Activated T-cell treated with anti-CD3 and anti-CD28 coated beads, Interleukin-2, amount 50 U/mL, for 4 hours (primary cell): Measurements from ENCODE around the gene MXD3. TPM values are rescaled to one million over a fixed set of nuclear protein-coding genes. Genes with fewer than 3 reads are reported as not detected.
A peak's percentile ranks its signal among the peaks of the same experiment; 100 is the strongest.
"Not testable (repeated sequence)": the region's sequence is repeated elsewhere in the genome, so short reads cannot be mapped to it uniquely, and the experiment has no call there.

ENCODE experiments used
- ATAC-seq, 2 donors: fragments of 200-7000 bp; cut with Tn5 transposase; one replicate each; pipeline ENCODE4 v1.10.0; 2021
- DNase-seq: peaks from one replicate; pipeline ENCODE4 v3.0.0-alpha.2; 2020
- H3K27me3 Mint-ChIP-seq: one replicate; pipeline ENCODE4 v1.8.0; 2021; ENCODE audit warnings: low read depth, mixed read lengths
- H3K36me3 Mint-ChIP-seq: one replicate; pipeline ENCODE4 v1.8.0; 2022; ENCODE audit warnings: mixed read lengths; ENCODE audit not compliant: insufficient read depth
- H3K4me1 Mint-ChIP-seq: one replicate; pipeline ENCODE4 v1.8.0; 2021; ENCODE audit warnings: low read depth, mixed read lengths
- H3K4me3 Mint-ChIP-seq: one replicate; pipeline ENCODE4 v1.8.0; 2021; ENCODE audit warnings: mild to moderate bottlenecking, moderate library complexity, mixed read lengths
- H3K9me3 Mint-ChIP-seq: one replicate; pipeline ENCODE4 v1.8.0; 2021; ENCODE audit warnings: mixed read lengths
- total RNA-seq, 3 donors: library from RNA; stranded (reverse); gene quantifications; one replicate each; pipeline ENCODE4 v1.2.1, GENCODE V29; 2021

The MXD3 gene
- total RNA-seq, 3 donors from 2014 or later: 3.7 to 5.1 (median 4.3) TPM

DNA sequence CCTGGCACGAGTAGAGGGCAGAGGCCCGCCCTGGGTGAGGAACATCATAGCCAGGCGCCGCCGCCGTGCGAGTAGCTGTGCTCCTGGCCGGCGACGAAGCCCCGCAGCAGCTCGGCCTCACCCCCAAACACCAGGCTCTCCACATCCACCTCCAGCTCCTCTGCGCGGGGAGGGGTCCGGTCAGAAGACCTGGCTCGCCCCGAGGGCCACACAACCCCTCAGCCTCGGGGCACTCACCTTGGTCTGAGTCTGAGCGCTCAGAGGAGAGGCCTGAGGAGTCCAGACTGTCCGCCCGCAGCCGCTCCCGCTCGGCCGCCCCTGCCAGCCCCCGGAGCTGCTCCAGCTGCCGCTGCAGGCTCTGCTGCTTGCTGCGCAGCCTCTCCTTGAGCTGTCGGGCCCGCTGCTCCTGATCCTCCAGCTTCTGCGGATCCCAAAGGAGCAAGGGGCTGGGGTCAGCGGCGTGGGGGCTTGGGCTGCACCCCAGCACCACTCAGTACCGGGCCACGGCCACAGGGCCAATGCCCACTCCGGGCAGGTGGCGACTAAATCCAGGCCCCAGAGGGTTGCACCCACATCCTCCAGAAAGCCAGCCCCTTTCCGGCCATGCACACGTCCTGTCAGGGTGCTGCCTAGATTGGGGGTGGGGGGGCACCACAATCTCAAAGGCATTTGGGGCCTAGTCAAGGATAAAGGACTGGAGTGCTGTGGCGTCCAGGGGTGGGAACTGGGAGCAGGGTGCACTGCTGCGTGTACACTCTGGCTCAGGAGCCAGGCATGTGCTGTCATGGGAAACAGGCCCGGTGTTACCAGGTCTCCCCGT lies 3.9 kb downstream of the MXD3 start:
- Mint-ChIP-seq H3K27me3 (no peaks in the 10 kb centered on the region), H3K4me1 (peaks cover 54% of the 10 kb centered on the region), H3K36me3 (peaks cover 12% of the 10 kb centered on the region), H3K9me3 (no peaks in the 10 kb centered on the region), H3K4me3 (no peak overlapping the region)
- ATAC-seq (no peak), DNase-seq (no peak)

DNA sequence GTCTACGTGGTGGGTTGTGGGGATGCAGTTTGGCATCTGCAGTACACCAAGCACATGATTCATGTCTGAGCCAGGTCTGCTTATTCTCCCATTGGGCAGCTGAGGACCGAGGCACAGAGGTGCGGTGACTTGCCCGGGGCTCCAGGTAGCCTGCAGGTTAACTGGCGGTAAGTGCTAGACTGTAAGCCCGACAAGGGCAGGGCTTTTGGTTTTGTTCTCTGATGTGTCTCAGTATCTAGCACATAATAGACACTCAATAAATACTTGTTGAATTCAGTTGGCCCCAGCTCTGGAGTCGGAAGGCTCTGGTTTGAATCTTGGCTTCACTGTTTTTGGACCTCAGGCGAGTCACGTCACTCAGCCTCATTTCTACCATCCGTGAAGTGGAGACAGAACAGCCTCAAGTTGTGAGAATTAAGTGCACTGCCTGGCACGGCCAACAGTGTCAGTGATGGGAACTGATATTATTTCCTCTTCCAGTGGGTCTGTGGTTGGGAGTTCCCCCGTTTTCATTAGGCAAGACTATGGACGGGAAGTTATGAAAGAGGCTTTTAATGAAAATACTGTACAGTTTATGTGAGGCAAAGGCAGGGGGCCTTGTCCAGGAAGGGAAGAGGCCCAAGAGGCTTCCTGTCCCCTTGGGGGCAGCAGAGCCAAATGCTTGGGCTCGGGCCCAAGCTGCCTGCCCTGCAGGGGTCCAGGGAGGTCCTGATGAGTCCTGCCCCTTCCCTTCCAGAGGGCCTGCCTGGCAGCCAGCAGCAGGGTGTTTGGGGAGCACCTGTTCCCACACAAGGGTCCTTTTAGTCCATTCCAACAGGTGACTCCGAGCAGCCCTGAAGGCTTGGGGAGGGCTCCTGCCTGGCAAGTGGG lies 4.8 kb downstream of the MXD3 start:
- Mint-ChIP-seq H3K27me3 (no peaks in the 10 kb centered on the region), H3K4me1 (peaks cover 59% of the 10 kb centered on the region), H3K4me3 (peak overlapping the region; percentile 24), H3K9me3 (no peaks in the 10 kb centered on the region), H3K36me3 (peaks cover 12% of the 10 kb centered on the region)
- no peak for ATAC-seq
- no peak for DNase-seq

DNA sequence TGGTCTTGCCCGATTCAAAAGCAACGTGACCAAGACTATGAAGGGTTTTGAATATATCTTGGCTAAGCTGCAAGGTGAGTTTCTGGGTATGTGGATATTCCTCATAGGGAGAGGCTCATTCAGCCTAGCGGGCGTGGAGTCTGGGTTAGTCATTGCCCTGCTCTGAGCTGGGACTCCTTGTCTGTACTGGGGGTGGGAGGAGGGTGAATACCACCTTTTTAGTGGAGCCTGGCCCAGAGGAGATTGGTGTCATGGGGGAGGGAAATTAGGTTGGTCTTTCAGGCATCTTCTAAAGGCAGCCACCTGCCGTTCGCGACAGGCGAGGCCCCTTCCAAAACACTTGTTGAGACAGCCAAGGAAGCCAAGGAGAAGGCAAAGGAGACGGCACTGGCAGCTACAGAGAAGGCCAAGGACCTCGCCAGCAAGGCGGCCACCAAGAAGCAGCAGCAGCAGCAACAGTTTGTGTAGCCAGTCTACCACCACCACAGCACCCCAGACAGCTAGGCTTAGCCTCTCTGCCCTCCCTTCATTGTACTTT lies 5.5 kb downstream of the MXD3 start:
- not testable (repeated sequence) for H3K27me3 Mint-ChIP-seq, H3K9me3 Mint-ChIP-seq, DNase-seq, ATAC-seq
- H3K4me3 Mint-ChIP-seq: peak overlapping the region; percentile 92
- H3K4me1 Mint-ChIP-seq: peaks cover 62% of the 10 kb centered on the region
- H3K36me3 Mint-ChIP-seq: peaks cover 12% of the 10 kb centered on the region

DNA sequence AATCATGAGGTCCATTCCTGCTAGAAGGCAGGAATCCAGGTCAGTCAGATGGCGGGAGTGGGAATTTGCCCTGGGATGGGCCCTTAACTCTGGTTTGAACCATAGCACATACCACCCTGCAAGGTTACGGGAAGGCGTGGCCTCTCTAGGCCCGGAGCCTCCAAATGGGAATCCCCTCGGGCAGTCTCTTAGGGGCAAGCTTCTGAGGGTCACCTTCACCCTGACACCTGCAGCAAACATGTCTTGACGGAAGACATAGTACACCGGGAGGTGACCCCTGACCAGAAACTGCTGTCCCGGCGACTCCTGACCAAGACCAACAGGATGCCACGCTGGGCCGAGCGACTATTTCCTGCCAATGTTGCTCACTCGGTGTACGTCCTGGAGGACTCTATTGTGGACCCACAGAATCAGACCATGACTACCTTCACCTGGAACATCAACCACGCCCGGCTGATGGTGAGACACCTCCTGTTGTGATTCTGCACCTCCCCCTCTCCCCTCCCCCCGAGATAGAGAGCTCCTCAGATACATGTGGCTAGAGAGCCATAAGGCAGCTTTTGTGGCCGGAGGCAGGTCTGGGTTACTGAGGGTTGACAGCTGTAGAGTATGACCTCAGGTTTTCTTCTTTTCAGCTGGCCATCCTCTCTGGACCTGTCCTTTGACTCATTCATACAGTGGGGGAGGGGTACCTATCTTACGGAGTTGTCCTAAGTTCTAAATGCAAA lies 7.1 kb downstream of the MXD3 start:
- no peak for ATAC-seq
- H3K9me3 Mint-ChIP-seq: no peaks in the 10 kb centered on the region
- no peak for DNase-seq
- peaks cover 64% of the 10 kb centered on the region for H3K4me1 Mint-ChIP-seq
- peak overlapping the region; percentile 92 for H3K4me3 Mint-ChIP-seq
- peaks cover 12% of the 10 kb centered on the region for H3K36me3 Mint-ChIP-seq
- H3K27me3 Mint-ChIP-seq: no peaks in the 10 kb centered on the region

- Mint-ChIP-seq H3K4me3 (peak overlapping the region; percentile 92), H3K4me1 (peaks cover 66% of the 10 kb centered on the region), H3K36me3 (peaks cover 12% of the 10 kb centered on the region), H3K9me3 (no peaks in the 10 kb centered on the region), H3K27me3 (no peaks in the 10 kb centered on the region)
- ATAC-seq (peak; percentile 9 to 12), DNase-seq (no peak)
Measured at GRCh38 chr5:177303925-177304391, 7.7 kb downstream of the MXD3 start.

- ATAC-seq: peak; percentile 81
- peaks cover 65% of the 10 kb centered on the region for H3K4me1 Mint-ChIP-seq
- H3K4me3 Mint-ChIP-seq: peak within 1 kb of the TSS; percentile 92
- no peaks in the 10 kb centered on the region for H3K27me3 Mint-ChIP-seq
- peaks cover 12% of the 10 kb centered on the region for H3K36me3 Mint-ChIP-seq
- peak; percentile 82 for DNase-seq
- H3K9me3 Mint-ChIP-seq: no peaks in the 10 kb centered on the region
Measured at GRCh38 chr5:177303121-177303924, 8.4 kb downstream of the MXD3 start, which contains the start of the genes PRELID1 and RAB24. Gene PRELID1, plus strand, starts transcription at chr5:177303799. Its CDS starts 187 bp downstream, at chr5:177303986. Gene RAB24, minus strand, starts transcription at chr5:177303719. Its CDS starts 431 bp downstream, at chr5:177303288.

GRCh38 chr5:177302354-177303110 lies 9.2 kb downstream of the MXD3 start:
- ATAC-seq (no peak), DNase-seq (no peak)
- H3K4me3 Mint-ChIP-seq: peak overlapping the region; percentile 92
- H3K9me3 Mint-ChIP-seq: no peaks in the 10 kb centered on the region
- peaks cover 65% of the 10 kb centered on the region for H3K4me1 Mint-ChIP-seq
- H3K27me3 Mint-ChIP-seq: no peaks in the 10 kb centered on the region
- peaks cover 12% of the 10 kb centered on the region for H3K36me3 Mint-ChIP-seq

DNA sequence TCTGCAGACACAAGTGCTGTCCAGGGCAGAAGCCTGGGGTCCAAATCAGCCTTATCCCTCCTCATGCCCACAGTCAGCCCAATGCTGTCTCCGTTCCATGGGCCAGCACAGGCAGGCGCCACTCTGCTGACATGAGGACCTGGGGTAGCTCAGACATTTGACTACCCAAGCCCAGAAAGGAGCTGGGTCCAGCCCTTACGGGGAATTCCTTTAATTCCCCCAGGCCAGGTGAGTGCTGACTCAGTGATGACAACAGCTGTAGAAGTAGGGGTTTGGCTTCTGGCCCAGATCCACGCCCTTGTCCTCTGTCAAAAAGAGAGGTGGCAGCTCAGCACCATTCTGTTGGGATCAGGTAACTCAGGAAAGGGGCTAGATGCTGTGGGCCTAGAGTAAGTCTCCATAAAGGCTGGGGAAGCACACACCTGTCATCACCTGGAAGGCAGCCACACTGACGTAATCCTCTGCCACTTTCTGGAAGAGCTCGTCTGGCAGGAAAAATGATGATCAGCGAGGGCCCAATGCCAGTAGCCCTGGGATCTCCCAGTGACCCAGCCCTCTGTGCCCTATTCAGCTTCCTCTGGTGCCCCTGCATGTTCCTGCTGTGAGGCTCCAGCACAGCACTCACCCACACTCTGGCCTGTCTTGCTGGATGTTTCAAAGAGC lies 10.1 kb downstream of the MXD3 start:
- peaks cover 9% of the 10 kb centered on the region for H3K36me3 Mint-ChIP-seq
- DNase-seq (no peak), ATAC-seq (no peak)
- peaks cover 66% of the 10 kb centered on the region for H3K4me1 Mint-ChIP-seq
- H3K4me3 Mint-ChIP-seq: peak overlapping the region; percentile 92
- no peaks in the 10 kb centered on the region for H3K27me3 Mint-ChIP-seq
- no peaks in the 10 kb centered on the region for H3K9me3 Mint-ChIP-seq

DNA sequence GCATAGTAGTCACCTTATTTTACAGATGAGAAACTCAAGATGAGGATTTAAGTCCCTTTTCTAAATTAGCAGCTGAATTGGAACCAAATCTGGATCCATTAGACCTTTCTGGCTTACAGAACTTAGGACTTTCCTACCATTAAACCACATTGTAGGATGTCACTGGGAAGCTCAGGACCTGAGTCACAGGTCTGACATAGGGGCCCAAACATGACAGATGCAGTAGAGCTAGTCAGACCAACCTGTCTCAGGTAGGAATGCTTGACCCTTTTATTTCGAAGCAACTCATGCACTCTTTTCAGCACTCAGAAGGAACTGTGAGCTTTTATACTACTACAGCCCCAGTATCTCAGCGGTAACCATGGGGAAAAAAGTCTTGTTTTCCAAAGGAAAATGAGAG lies 10.7 kb downstream of the MXD3 start:
- no peak for ATAC-seq
- Mint-ChIP-seq H3K27me3 (no peaks in the 10 kb centered on the region), H3K4me1 (peaks cover 68% of the 10 kb centered on the region), H3K36me3 (peaks cover 7% of the 10 kb centered on the region), H3K4me3 (no peak overlapping the region), H3K9me3 (no peaks in the 10 kb centered on the region)
- no peak for DNase-seq

DNA sequence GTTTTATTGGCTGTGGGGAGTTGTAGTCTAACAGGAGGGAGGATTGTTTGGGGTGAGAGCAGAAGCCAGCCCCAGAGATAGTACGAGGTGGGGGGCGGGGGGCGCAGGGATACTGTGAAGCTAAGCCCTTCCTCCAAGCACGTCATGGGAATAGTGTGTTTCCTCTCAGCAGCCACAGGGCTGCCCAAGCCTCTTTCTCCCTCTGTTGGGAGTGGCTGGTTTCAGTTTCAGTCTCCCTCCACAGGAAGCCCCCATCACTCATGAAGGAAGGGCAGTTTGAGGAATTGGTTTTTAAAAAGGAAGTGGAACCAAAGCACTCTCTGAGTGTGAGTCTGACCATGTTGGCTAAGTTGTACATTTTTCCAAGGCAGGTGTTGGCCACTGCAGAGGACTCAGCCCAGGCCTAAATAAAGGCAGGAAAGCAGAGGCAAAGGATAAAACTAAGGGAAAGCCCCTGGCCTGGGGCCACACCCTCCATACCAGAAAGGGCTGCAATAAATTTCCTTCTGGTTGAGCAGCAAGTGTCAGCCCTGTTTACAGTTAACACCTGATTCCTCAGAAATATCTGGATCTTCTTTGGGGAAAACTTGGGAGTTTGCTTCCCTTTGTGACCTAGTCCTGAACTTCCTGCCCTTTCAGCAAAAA lies 11.3 kb downstream of the MXD3 start:
- Mint-ChIP-seq H3K4me3 (peak overlapping the region; percentile 11), H3K4me1 (peaks cover 70% of the 10 kb centered on the region), H3K27me3 (no peaks in the 10 kb centered on the region), H3K9me3 (no peaks in the 10 kb centered on the region), H3K36me3 (peaks cover 12% of the 10 kb centered on the region)
- DNase-seq (peak; percentile 43), ATAC-seq (peak in 1 of 2 donors; percentile 6)

DNA sequence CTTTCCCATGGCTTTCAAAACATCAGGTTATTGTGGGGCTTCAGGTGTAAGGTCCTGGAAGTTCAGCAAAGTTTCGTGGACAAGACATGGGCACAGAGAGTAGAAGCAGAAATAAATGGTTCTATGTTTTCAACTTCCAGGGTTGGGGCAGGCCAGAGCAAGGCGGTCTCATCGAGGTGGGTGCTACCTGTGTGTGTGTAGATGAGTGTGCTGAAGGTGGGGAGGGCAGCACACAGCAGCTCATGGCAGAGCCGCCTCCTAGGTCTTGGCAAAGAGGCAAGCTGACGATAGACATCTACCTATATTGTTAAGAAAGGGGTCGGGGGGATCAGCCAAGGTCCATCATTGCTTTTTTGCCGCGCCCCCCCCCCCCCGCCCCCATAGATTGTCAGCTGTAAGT lies 12.0 kb downstream of the MXD3 start:
- Mint-ChIP-seq H3K4me3 (no peak overlapping the region), H3K9me3 (no peaks in the 10 kb centered on the region), H3K4me1 (peaks cover 66% of the 10 kb centered on the region), H3K27me3 (no peaks in the 10 kb centered on the region), H3K36me3 (peaks cover 18% of the 10 kb centered on the region)
- no peak for DNase-seq
- ATAC-seq: no peak

- H3K36me3 Mint-ChIP-seq: peaks cover 24% of the 10 kb centered on the region
Measured at GRCh38 chr5:177297922-177298321, 13.8 kb downstream of the MXD3 start.

More at GRCh38 chr5:177297922-177298321, 13.8 kb downstream of the MXD3 start:
- Mint-ChIP-seq H3K4me1 (peaks cover 58% of the 10 kb centered on the region), H3K9me3 (no peaks in the 10 kb centered on the region), H3K4me3 (no peak overlapping the region), H3K27me3 (no peaks in the 10 kb centered on the region)
- ATAC-seq (no peak), DNase-seq (no peak)
